ENCODE measurements around the gene NEDD9. TPM values are rescaled to one million over a fixed set of nuclear protein-coding genes. Genes with fewer than 3 reads are reported as not detected.

The NEDD9 gene
- total RNA-seq, 2 experiments from 2014 or later = 60.1 to 64.8 TPM

DNA sequence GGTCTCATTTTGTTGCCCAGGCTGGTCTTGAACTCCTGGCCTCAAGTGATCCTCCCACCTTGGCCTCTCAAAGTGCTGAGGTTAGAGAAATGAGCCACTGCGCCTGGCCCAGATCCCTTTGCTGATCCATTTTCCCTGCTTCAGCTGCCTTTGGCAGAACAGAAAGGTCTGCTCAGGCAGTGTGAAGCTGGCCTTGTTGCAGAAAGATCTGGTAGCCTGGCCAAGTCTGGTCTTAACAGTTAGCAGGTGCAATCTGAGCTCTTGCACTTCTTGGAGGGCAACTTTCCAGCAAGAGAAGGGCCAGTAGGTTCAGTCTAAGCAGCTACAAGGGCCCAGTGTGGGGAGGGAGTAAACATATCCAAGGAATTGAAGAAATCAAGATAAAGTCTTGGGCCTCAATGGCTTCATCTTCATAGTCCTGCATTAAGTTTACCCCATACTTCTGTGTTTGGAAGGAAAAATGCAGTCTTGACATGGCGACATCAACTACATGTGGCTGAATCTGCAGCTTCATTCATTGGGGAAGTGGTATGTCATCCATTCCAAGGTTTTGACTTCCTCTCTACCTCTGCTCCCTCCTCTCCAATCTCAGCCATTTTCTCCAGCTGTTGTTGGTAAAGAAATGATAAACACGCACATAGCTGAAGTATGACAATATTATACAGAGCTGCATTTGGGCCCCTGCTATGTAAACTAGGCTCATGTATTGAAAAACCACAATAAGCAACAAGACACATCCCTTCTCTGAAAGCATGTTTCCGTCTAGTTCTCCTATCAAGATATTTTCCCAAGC, 39.0 kb upstream of the NEDD9 start:
- ChIA-PET POLR2A (interaction anchor here (1.2 kb wide), 1 partner anchor 37 kb away, joined by 5 read pairs; no protein-coding TSS in a partner anchor), CTCF (interaction anchor here (1.5 kb wide), 1 partner anchor 26 kb away, joined by 3 read pairs; no protein-coding TSS in a partner anchor)
- Mint-ChIP-seq H3K27me3 (no peaks in the 10 kb centered on the region), H3K4me3 (no peak overlapping the region), H3K4me1 (peaks cover 15% of the 10 kb centered on the region), H3K9me3 (no peaks in the 10 kb centered on the region), H3K36me3 (ENCODE audit: low read depth) (peaks cover 39% of the 10 kb centered on the region), H3K27ac (no peak overlapping the region)
- no peak for DNase-seq

DNA sequence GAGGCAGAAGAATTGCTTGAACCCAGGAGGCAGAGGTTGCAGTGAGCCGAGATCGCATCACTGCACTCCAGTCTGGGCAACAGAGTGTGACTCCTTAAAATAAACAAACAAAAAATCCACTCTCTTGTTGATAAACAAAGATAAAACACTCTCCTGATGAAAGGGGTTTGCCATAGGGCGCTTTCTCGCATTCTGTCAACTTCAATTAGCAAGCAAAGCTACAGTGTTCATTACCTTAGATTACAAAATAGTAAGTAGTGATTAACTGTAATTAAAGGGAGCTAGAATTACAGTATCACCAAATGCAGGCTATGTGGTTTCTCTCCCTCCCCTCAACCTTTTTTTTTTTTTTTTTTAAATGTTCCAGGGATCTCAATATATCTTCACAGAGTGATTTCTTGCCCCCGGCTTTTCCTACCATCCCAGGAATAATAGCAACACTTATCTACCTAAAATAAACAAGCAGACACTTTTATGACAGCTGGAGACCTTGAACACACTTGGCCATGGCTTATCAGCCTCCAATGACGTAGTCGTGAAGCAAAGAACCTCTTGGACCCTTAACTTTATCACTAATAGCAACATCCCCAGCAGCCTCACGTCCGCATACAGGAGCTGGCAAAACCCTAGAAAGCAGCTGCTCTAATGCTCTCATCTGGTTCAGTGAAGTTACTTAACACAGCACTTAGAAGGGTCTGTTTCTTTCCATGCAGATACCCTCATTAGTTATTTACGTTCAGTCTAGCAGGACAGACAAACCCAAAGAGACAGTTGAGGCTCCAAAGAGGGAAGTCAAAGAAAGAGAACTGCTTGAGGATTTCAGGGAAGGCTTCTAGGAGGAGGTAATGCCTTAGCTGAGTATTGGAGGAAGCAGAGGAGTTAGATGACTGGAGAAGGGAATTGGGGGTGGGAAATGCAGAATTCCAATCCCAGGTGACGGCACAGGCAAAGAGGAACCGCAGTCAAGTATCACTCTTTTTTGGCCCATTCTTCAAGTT, 37.9 kb upstream of the NEDD9 start:
- Mint-ChIP-seq H3K27ac (no peak overlapping the region), H3K4me1 (peaks cover 4% of the 10 kb centered on the region), H3K27me3 (no peaks in the 10 kb centered on the region), H3K36me3 (ENCODE audit: low read depth) (peaks cover 43% of the 10 kb centered on the region), H3K4me3 (no peak overlapping the region), H3K9me3 (no peaks in the 10 kb centered on the region)
- no peak for DNase-seq
- CTCF ChIA-PET = no interaction called here
- POLR2A ChIA-PET = interaction anchor here (0.9 to 1.2 kb wide), 2 partner anchors 36 to 38 kb away, joined by 3 to 5 read pairs; partner anchors contain the start of gene NEDD9

DNA sequence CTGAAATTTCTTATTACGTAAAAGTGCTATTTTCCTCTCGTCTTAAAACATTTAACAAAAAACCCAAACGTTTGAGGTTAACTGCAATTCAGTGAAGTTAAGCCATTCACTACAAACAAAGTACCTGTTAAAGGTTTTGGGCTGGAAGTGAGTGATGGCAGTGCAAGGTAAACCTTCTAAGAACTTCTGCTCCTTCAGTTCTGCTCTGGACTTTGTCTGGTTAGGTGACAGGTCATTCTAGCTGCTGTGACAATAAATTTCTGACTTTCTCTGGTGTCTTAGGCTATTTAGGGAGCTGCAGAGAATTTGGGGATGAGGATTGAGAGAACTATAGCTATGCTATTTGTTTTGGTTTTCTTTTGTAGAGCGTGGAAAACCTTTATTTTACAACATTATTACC, 36.5 kb upstream of the NEDD9 start:
- CTCF ChIA-PET = no interaction called here
- POLR2A ChIA-PET = interaction anchor here (1.5 kb wide), 1 partner anchor 10 kb away, joined by 3 read pairs; no protein-coding TSS in a partner anchor
- no peak overlapping the region for H3K27ac Mint-ChIP-seq
- peaks cover 2% of the 10 kb centered on the region for H3K4me1 Mint-ChIP-seq
- no peak for DNase-seq
- no peak overlapping the region for H3K4me3 Mint-ChIP-seq
- H3K27me3 Mint-ChIP-seq = no peaks in the 10 kb centered on the region
- H3K36me3 Mint-ChIP-seq (ENCODE audit: low read depth) = peaks cover 39% of the 10 kb centered on the region
- no peaks in the 10 kb centered on the region for H3K9me3 Mint-ChIP-seq

DNA sequence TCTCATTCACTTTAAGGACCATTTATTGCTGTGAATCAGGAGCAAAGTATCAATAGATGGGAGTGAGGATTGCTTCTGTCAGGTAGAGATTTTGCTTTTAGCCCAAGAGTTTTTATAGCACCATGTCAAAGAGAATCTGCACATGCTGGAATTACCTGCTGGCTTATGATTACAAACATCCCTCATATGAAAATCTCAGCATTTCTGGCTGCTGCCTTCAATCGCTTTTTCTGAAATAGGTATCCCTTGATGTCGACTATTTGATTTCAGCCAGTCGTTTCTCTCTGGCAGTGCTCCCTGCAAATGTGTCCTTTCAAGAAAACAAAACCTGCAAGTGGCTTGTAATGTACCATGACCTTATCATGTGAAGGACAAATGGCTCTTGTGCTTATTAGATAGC, 34.5 kb upstream of the NEDD9 start:
- peaks cover 13% of the 10 kb centered on the region for H3K4me1 Mint-ChIP-seq
- ChIA-PET POLR2A (no interaction called here), CTCF (no interaction called here)
- no peak for DNase-seq
- H3K4me3 Mint-ChIP-seq = no peak overlapping the region
- no peaks in the 10 kb centered on the region for H3K9me3 Mint-ChIP-seq
- H3K36me3 Mint-ChIP-seq (ENCODE audit: low read depth) = peaks cover 34% of the 10 kb centered on the region
- no peaks in the 10 kb centered on the region for H3K27me3 Mint-ChIP-seq
- H3K27ac Mint-ChIP-seq = no peak overlapping the region

DNA sequence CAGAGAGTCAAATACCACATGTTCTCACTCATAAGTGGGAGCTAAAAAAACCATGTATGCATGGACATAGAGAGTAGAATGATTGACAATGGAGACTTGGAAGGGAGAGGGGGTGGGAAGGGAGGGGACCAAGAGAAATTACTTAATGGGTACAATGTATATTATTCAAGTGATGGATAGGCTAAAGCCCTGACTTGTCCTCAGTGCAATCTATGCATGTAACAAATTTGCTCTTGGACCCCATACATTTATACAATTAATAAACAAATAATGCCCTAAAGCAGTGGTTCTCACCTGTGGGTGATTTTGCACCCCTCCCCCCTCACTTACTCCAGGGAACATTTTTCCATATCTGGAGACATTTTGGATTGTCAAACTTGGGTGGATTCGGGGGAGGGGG, 33.5 kb upstream of the NEDD9 start:
- POLR2A ChIA-PET = no interaction called here
- CTCF ChIA-PET = no interaction called here
- no peak for DNase-seq
- Mint-ChIP-seq H3K27ac (no peak overlapping the region), H3K4me3 (no peak overlapping the region), H3K4me1 (peaks cover 17% of the 10 kb centered on the region), H3K36me3 (ENCODE audit: low read depth) (peaks cover 40% of the 10 kb centered on the region), H3K9me3 (no peaks in the 10 kb centered on the region), H3K27me3 (no peaks in the 10 kb centered on the region)

DNA sequence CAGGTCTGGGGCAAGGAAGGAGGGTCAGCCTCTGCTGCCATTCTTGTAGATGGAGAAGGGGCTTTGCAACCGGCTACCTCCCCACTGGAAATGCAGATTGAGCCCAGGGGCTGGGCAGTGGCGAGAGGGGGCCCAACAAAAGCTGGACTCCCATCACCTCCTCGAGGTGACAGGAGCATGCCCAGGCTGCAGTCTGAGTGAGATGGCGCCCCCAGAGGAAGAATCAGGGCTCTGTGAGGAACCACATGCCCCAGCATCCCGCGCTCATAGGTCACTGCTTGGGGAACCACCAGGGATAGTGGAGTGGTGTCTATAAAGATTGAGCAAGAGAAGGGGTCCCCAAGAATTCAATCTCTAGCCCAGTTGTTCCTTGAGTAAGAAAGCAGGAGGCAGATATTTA, 31.6 kb upstream of the NEDD9 start:
- no peak overlapping the region for H3K4me3 Mint-ChIP-seq
- H3K27ac Mint-ChIP-seq = no peak overlapping the region
- DNase-seq = no peak
- no peaks in the 10 kb centered on the region for H3K9me3 Mint-ChIP-seq
- POLR2A ChIA-PET = no interaction called here
- CTCF ChIA-PET = no interaction called here
- peaks cover 43% of the 10 kb centered on the region for H3K36me3 Mint-ChIP-seq (ENCODE audit: low read depth)
- H3K4me1 Mint-ChIP-seq = peaks cover 33% of the 10 kb centered on the region
- no peaks in the 10 kb centered on the region for H3K27me3 Mint-ChIP-seq

DNA sequence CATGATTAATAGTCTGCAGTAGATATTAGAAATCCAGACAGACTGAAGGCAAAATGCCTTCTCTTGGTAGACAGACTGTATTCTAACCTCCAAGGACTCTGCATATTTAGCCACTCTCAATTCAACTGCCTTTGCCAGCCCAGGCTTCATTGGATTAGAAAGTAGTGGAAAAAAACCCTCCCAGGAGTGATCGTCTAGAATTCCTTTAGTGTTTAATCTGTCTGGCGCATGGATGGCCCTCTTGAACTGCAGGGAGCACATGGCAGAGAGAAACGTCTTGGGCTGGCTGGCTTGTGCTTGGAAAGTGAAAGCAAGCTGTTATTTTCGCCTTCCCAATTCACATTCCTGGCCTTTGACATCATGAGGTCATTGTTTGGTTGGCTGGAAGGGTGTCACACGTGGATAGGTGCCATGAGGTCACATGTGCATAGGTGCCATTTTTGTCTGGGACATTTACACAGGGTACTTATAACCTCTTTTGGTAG, 30.9 kb upstream of the NEDD9 start:
- ChIA-PET POLR2A (interaction anchor here (1.0 to 3.9 kb wide), 2 partner anchors 27 to 32 kb away, joined by 4 to 20 read pairs; partner anchors contain the start of gene NEDD9), CTCF (no interaction called here)
- Mint-ChIP-seq H3K4me3 (no peak overlapping the region), H3K27me3 (no peaks in the 10 kb centered on the region), H3K4me1 (peaks cover 41% of the 10 kb centered on the region), H3K27ac (no peak overlapping the region), H3K9me3 (no peaks in the 10 kb centered on the region), H3K36me3 (ENCODE audit: low read depth) (peaks cover 46% of the 10 kb centered on the region)
- no peak for DNase-seq

DNA sequence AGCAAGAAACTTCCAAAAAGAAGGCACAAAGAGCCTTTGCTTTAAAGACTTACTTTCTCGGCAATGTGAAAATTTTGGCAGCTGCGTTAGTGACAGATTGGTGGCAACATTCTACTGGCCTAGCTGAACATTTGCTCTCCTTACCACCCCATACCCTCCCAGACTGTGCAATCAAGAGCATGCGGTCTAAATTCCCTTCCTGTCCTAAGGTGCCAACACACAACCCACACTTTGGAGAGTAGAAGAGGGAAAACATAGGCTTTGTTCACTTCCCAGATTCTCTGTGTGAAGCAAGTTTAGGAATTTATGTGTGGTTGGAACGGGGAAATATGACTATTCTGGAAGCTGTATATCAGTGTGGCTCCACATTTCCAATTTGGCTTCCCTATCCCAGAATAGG, 29.8 kb upstream of the NEDD9 start:
- Mint-ChIP-seq H3K4me3 (no peak overlapping the region), H3K27ac (no peak overlapping the region), H3K27me3 (no peaks in the 10 kb centered on the region), H3K36me3 (ENCODE audit: low read depth) (peaks cover 52% of the 10 kb centered on the region), H3K9me3 (no peaks in the 10 kb centered on the region), H3K4me1 (peaks cover 52% of the 10 kb centered on the region)
- no peak for DNase-seq
- ChIA-PET CTCF (no interaction called here), POLR2A (interaction anchor here (1.0 to 3.9 kb wide), 3 partner anchors 26 to 120 kb away, joined by 3 to 20 read pairs (median 4); partner anchors contain the start of gene NEDD9)

DNA sequence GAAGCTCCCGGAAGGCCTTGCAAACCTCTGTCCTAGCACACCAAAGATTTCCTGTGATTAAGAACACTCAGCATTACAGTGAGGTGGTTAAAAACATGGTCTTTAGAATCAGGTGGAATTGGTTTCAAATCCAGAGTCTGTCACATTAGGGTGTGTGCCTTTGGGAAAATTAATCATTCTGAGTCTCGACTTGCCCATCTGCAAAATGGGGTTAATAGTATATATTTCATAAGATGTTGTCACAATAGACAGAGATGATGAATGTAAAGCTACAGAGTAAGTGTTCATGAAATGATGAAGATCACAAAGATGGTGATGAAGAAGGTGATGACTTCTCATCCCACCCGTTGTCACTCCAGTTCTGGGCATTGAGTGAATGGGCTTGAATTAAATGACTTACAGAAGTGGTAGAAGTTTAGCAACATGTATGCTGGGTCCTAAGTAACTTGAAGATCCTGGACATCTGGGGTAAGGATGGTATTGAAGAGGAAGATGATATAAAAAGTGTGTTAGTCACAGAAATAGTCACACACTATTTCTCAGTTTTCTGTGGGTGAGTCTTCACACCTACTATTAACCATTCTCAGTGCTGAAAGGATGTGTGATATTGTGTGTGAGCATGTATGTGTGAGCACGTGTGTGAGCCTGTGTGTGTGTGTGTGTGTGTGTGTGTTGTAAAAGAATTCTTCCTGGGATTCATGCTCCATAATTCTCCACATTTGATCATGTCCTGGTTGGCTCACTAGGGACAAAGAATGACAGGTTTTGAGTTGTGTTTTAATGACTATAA, 28.0 kb upstream of the NEDD9 start:
- Mint-ChIP-seq H3K9me3 (no peaks in the 10 kb centered on the region), H3K36me3 (ENCODE audit: low read depth) (peaks cover 57% of the 10 kb centered on the region), H3K4me3 (no peak overlapping the region), H3K27ac (peak overlapping the region; percentile 17), H3K4me1 (peaks cover 59% of the 10 kb centered on the region), H3K27me3 (no peaks in the 10 kb centered on the region)
- DNase-seq = no peak
- ChIA-PET POLR2A (interaction anchor here (0.7 to 3.9 kb wide), 8 partner anchors 15 to 153 kb away, joined by 3 to 35 read pairs (median 7); partner anchors contain the start of gene NEDD9), CTCF (interaction anchor here (1.4 to 1.7 kb wide), 2 partner anchors 28 to 235 kb away, joined by 3 to 4 read pairs; partner anchors contain the start of gene NEDD9)

DNA sequence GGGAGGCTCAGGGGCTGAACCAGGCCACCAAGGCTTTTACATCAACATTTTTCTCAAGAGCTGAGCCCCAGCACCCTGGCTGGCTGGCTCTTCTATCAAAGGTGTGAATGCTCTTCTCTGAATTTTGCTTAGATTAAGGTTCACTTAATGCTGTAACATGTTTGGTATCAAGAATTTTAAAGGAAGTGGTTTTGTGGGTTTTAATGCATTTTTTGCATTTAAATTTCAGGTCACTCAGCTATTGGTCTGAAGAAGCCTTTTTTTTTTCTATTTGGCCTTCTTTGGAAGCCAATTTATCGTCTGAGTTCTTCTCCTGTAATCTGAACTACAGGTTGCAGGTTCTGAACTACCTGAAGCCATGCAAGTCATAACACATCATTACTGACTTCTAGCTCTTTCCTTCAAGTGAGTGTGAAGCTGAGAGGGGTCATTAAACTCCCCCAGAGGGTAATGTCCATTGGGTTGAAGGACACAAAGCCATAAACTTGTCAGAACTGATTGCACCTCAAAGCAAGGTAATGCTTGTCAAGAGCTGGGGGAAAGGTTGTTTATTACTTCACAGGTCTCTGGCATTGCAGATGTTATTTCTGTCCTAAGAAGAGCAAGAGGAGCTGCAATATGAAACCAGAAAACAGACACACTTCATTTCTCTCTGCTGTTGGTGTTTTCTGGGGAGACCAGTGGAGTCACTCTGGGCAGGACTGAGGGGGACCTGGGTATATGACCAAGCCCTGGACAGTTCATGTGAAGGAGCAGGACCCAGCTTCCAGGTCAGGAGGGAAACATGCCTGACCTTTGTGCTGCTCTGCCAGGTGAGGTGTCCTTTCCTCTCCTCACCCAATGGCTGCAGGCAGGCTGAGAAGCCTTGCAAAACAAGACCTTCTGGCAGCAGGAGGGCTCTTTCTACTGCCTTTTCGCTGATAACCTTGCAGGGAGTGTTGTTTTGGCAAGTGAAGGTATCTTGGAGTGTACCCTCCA, 26.1 kb upstream of the NEDD9 start:
- Mint-ChIP-seq H3K27me3 (no peaks in the 10 kb centered on the region), H3K27ac (peak overlapping the region; percentile 90), H3K4me3 (peak overlapping the region; percentile 44), H3K9me3 (no peaks in the 10 kb centered on the region), H3K36me3 (ENCODE audit: low read depth) (peaks cover 55% of the 10 kb centered on the region), H3K4me1 (peaks cover 60% of the 10 kb centered on the region)
- DNase-seq = peak; percentile 70
- ChIA-PET POLR2A (interaction anchor here (0.6 to 3.3 kb wide), 19 partner anchors 10 to 237 kb away, joined by 3 to 79 read pairs (median 6); partner anchors contain the start of gene NEDD9), CTCF (interaction anchor here (0.8 to 1.6 kb wide), 8 partner anchors 9 to 238 kb away, joined by 3 to 8 read pairs (median 4); partner anchors contain the start of gene NEDD9)

DNA sequence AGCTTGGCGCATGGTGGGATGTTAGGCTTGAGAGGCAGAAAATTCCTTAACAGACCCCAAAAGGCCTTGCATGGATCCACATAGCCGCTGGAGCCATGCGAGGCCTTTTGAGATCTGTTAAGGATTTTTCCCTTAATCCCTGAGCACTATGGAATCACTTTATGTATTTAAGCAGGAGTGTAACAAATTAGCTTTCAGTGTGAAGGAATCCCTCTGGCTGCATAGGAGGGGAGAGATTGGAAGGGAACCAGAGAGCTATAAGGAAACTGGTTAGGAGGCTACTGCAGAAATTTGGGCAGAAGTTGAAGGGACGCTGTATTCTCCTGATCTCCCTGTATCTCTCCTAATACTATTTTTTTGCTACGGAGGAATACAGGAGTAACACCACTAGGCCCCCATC, 23.1 kb upstream of the NEDD9 start:
- Mint-ChIP-seq H3K4me1 (peaks cover 46% of the 10 kb centered on the region), H3K27me3 (no peaks in the 10 kb centered on the region), H3K9me3 (no peaks in the 10 kb centered on the region), H3K36me3 (ENCODE audit: low read depth) (peaks cover 58% of the 10 kb centered on the region), H3K27ac (no peak overlapping the region), H3K4me3 (no peak overlapping the region)
- POLR2A ChIA-PET = interaction anchor here (0.6 to 1.7 kb wide), 3 partner anchors 23 to 24 kb away, joined by 3 to 4 read pairs (median 3); partner anchors contain the start of gene NEDD9
- no peak for DNase-seq
- CTCF ChIA-PET = no interaction called here
